ENCODE results near the gene SPDYE2B.
"Not testable (repeated sequence)": the region's sequence is repeated elsewhere in the genome, so short reads cannot be mapped to it uniquely, and the experiment has no call there.

DNA sequence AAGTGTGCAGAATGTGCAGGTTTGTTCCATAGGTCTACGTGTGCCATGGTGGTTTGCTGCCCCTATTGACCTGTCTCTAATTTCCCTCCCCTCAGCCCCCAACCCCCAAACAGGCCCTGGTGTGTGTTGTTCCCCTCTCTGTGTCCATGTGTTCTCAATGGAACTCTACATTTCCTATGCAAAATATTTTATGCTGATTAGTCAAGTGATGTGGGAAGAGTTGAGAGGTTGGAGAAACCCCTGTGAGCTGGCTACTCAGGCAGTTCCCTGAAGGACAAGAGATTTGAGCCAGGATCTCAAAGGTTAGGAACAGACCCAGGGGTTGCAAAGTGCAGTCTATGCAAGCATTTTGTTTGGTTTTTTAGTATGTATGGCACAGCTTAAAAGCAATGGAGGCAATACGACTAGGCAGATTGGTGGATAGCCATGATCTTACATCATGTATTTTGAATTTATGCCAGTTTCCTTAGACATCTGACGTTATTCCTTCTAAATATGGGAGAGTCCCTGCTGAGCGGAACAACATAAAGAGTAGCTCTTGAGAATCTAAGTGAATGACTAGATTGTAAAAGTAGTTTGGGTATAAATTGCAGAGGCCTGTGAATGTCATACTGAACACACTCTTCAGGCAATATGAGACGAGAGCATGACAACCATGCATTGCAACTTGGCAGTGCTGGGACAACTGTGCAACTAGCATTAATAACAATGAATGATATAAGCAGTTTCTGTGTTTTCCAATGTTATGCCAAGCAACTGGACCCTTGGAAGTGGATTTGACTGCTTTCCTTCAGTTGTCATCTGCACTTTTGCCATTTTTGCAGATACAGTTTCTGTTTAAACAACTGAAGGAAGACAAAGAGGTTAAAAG is 47.8 kb downstream of the SPDYE2B start:
- not testable (repeated sequence) for TF ChIP-seq FOXP1 (CRISPR knock-in tag; IDR thresholded peaks at IDR 0.05); SRF (CRISPR knock-in tag; IDR thresholded peaks at IDR 0.05); RBBP5 (IDR thresholded peaks at IDR 0.05; ENCODE audit: borderline replicate concordance, insufficient read depth, low read length, poor library complexity, severe bottlenecking); MEIS2 (IDR thresholded peaks at IDR 0.05; ENCODE audit: partially characterized antibody); ZC3H4 (CRISPR knock-in tag; IDR thresholded peaks at IDR 0.05; ENCODE audit: borderline replicate concordance); ZNF311 (CRISPR knock-in tag; IDR thresholded peaks at IDR 0.05); ZNF224 (CRISPR knock-in tag; IDR thresholded peaks at IDR 0.05); KDM5B (IDR thresholded peaks at IDR 0.05; ENCODE audit: insufficient replicate concordance, low read depth, low read length); GTF2F1 (IDR thresholded peaks at IDR 0.05; ENCODE audit: low read depth, low read length); ETV5 (CRISPR knock-in tag; IDR thresholded peaks at IDR 0.05; ENCODE audit: low read depth)
- TF ChIP-seq, protein P1, sequence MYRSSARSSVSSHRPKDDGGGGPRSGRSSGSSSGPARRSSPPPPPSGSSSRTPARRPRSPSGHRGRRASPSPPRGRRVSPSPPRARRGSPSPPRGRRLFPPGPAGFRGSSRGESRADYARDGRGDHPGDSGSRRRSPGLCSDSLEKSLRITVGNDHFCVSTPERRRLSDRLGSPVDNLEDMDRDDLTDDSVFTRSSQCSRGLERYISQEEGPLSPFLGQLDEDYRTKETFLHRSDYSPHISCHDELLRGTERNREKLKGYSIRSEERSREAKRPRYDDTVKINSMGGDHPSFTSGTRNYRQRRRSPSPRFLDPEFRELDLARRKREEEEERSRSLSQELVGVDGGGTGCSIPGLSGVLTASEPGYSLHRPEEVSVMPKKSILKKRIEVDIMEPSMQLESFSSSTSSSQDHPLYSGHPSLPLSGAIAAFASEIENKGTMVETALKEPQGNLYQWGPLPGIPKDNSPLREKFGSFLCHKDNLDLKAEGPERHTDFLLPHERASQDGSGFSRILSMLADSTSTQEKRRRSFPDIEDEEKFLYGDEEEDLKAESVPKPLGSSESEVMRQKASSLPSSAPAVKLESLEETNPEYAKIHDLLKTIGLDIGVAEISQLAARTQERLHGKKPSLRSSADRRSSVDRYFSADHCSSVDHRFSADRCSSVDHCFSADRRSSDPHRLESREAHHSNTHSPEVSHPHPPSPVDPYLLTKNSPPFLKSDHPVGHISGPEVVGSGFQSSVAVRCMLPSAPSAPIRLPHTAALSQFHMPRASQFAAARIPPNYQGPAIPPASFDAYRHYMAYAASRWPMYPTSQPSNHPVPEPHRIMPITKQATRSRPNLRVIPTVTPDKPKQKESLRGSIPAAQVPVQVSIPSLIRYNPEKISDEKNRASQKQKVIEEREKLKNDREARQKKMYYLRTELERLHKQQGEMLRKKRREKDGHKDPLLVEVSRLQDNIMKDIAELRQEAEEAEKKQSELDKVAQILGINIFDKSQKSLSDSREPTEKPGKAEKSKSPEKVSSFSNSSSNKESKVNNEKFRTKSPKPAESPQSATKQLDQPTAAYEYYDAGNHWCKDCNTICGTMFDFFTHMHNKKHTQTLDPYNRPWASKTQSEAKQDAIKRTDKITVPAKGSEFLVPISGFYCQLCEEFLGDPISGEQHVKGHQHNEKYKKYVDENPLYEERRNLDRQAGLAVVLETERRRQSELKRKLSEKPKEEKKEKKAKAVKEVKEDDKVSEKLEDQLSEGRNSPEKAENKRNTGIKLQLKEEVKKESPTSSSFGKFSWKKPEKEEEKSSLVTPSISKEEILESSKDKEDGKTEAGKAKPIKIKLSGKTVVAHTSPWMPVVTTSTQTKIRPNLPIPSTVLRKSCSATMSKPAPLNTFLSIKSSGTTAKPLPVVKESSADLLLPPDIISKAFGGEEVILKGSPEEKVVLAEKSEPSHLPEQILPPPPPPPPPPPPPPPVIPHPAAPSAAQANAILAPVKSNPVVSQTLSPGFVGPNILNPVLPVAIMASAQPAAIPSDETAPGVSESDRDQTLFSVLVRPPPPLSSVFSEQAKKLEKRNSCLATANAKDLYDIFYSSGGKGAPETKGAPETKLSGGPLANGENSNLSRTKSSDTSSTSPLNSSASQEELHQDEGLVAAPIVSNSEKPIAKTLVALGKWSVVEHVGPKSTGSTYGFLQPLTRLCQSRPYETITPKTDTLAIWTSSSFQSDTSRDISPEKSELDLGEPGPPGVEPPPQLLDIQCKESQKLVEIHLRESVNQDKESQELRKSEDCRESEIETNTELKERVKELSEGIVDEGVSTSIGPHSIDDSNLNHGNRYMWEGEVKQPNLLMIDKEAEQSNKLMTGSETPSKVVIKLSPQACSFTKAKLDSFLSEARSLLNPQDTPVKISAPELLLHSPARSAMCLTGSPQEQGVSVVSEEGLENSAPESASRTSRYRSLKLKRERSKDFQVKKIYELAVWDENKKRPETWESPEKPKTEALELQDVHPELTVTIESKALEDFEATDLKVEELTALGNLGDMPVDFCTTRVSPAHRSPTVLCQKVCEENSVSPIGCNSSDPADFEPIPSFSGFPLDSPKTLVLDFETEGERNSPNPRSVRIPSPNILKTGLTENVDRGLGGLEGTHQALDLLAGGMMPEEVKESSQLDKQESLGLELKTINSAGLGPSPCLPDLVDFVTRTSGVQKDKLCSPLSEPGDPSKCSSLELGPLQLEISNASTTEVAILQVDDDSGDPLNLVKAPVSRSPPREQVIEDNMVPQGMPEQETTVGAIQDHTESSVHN (IDR thresholded peaks at IDR 0.05; ENCODE audit: borderline replicate concordance in 1 of 2, low read depth in 1 of 2): not testable (repeated sequence)
- TF ChIP-seq, protein P2, sequence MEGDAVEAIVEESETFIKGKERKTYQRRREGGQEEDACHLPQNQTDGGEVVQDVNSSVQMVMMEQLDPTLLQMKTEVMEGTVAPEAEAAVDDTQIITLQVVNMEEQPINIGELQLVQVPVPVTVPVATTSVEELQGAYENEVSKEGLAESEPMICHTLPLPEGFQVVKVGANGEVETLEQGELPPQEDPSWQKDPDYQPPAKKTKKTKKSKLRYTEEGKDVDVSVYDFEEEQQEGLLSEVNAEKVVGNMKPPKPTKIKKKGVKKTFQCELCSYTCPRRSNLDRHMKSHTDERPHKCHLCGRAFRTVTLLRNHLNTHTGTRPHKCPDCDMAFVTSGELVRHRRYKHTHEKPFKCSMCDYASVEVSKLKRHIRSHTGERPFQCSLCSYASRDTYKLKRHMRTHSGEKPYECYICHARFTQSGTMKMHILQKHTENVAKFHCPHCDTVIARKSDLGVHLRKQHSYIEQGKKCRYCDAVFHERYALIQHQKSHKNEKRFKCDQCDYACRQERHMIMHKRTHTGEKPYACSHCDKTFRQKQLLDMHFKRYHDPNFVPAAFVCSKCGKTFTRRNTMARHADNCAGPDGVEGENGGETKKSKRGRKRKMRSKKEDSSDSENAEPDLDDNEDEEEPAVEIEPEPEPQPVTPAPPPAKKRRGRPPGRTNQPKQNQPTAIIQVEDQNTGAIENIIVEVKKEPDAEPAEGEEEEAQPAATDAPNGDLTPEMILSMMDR (IDR thresholded peaks at IDR 0.05 in 2 of 3, conservative IDR thresholded peaks at IDR 0.05 in 1 of 3; ENCODE audit: insufficient read depth in 2 of 3, low read depth in 1 of 3, low read length in 3 of 3): not testable (repeated sequence)
